Measurements from ENCODE around the gene KCNH3. TPM values are rescaled to one million over a fixed set of nuclear protein-coding genes. Genes with fewer than 3 reads are reported as not detected.
"Not testable (repeated sequence)": the region's sequence is repeated elsewhere in the genome, so short reads cannot be mapped to it uniquely, and the experiment has no call there.

The KCNH3 gene
- total RNA-seq, 1 experiment from 2014 or later: 7.1 TPM

- no peak for DNase-seq (ENCODE audit: low spot score)
These were observed 45.8 kb downstream of the KCNH3 start for GRCh38 chr12:49584591-49584990.

DNA sequence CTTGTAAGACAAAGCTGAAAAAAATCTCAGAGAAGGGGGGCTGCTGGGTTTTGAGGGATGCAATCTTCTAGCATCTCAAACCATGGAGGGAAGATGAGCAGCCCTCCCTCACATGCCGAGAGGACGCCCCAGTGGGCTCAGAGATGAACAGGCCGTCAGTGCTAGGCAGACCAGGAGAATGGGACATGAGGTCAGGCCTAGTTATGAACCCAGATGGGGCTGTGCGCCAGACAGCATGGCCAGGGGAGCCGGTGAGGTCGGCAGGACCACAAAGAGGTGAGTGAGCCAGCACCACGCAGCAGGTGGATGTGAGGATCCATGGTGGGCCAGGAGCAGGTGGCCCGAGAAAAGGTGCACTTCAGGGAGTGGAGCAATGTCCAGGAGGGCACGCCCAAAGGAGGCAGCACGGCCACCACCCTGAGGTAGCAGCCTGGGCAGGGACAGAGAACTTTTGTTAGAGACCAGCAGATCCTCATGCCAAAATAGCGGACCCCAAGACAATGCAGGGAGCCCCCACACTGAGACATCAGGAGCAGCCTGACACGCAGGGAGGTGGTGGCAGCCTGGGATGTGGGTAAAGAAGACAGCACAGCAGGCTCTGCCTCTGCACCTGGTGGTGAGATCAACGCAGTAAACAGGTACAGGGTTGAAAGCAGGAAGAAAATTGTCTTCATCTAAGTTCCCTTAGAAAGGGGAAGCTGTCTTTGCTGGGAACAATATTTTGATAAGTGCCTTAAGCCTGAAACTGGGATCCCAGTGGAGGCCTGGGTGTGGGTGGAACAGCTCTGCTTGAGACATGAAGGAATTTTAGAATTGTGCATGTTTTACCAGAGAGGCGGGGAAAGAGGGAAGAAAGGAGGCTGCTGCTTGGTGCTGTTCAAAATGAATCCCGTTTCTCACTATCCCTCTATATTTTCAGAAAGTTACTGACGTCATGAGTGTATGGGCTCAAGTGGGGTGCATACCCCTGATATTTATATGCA lies 46.9 kb downstream of the KCNH3 start:
- DNase-seq (ENCODE audit: low spot score): no peak

DNA sequence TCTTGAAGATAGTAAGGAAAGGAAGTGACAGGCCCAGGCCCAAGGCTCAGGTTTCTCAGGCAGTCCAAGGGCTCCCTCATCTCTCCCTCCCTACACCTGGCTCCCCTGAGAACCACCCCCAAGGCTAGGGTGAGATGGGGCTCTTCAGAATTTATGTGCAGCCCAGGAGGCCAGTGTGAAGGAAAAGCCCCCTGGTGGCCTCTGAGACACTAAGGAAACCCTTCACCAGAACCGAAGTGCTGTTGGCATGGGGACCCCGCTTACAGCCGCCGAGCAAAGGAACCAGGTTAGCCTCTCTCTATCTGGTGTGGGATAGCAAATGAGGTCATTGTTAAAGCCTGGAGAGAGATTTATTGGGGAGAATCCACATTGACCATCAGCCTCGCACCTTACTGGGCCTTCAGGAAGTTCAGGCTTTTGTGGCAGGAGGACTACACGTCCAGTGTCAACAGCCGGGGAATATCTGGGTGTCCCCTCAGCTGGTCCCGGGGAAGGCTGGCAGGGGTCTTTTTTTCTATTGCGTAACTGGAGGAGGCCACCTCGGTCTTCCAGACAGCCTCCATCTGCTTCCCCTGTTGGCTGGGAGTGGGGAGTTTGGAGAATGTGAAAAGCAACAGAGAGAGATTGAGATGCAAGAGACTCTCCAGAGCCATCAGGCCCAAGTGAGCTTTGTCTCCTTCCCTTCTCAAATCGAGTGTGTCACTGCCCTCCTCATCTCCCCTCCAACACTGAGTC lies 48.5 kb downstream of the KCNH3 start:
- DNase-seq (ENCODE audit: low spot score): no peak

DNA sequence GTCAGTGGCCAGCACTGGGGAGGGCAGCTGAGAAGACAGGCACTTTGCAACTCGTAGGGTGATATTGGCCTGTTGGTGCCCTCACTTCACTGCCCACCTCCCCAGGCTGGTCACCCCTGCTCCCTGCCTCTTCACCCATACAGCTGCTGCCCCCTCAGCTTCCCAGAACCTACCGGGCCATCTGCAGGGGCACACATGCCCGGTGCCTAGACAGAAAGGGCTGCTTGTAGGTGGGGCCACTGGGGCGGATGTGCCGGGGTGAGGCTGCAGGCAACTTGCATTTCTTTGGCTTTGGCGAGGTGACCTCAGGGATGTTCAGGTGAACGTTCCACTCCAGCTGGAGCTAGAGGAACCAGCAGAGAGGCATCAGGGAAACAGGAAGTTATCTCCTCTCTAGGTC lies 49.5 kb downstream of the KCNH3 start:
- DNase-seq (ENCODE audit: low spot score): no peak

- no peak for DNase-seq (ENCODE audit: low spot score)
These were observed 50.1 kb downstream of the KCNH3 start for GRCh38 chr12:49588721-49589516.

DNA sequence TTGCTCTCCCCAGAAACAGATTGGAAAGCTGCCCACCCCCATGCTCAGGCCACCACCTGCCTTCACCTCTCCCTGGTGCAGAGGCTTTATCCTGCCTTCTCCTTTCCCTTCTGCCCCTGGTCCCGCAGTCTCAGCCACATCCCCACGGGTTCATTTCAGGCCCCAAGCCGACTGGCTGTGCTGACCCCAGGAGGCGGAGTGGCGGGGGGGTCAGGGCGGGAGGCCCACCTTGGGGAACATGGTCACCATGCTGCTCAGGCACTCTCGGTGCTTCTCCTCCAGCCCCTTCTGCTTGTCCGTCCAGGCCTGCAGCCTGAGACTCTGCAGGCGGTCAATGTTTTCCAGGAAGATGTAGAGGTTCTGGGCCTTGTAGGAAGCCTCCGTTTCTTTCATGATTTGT lies 59.7 kb downstream of the KCNH3 start:
- DNase-seq (ENCODE audit: low spot score): no peak

DNA sequence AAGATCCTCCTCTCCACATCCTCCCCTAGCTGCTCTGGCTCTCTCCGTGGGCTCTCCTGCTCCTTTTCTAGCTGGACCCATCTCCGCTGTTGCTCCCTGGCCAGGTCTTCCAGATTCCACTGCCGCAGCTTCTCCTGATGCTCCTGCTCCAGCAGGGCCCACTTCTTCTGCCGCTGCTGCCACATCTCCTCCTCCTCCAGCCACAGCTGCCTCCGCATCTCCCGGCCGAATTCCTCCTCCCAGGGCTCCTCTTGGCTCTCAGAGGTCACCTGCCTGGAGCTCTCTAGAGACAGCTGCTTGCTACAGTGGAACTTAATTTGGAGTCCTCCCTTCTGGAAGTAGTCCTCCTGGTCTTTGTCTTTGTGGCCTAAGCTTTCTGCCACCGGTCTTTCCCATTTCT lies 61.1 kb downstream of the KCNH3 start:
- no peak for DNase-seq (ENCODE audit: low spot score)

DNA sequence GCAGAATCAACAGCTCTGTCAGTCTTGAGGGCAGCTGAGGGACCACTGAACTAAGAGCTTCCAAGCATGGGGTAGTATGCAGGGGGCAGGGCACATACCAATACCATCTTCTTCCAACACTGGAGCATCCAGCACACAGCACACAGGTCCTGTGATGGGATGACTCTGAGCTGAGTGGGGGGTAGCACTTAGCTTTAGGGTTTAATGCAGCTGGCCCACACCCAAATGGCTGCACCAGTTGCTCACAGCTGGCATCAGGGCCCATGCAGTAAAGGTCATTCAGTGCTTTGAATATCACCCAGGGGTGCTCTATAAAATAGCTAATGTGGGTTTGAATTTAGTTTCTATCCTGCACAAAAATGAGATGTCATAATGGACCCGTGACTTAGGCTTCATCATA lies 64.9 kb downstream of the KCNH3 start:
- no peak for DNase-seq (ENCODE audit: low spot score)

DNA sequence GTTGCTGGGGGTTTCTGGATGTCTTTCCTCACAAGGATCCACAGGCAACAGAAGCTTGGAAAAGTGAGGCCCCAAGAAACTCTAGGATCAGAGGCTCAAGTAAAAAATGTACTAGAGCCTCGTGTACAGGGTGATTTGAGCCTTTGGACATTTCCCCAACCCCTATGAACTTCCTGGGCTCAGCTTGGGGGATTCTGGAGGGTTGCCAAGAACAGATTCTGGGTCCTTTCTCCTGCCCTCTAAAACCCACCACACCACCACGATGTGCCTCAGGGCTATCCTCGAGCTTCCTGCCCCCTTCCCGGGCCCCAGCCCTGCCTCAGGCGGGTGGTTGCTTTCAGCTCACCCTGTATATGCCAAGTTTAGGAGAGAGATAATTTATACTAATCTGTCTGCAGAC lies 66.0 kb downstream of the KCNH3 start:
- DNase-seq (ENCODE audit: low spot score): no peak

DNA sequence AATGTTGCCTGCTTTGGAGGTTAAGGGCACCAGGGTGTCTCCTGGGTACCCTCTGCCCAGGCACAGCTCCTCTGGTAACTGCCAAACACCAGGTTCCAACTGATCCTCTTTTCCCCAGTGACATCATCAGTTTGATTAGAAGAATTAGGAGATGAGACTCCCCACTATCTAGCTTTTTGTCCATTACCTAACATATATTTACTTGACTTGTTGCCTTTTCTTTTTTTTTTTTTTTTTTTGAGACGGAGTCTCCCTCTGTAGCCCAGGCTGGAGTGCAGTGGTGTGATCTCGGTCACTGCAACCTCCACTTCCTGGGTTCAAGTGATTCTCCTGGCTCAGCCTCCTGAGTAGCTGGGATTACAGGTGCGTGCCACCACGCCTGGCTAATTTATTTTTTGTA lies 66.7 kb downstream of the KCNH3 start, which contains the start of gene FAM186B:
Gene FAM186B (minus strand): TSS at position 101 of the 400 bp plus-strand sequence. CDS start 162 bp downstream, outside the sequence.
- DNase-seq (ENCODE audit: low spot score): not testable (repeated sequence)

Other genes starting within 250 kb of the KCNH3 start
- 4.6 and 6.9 TPM in 2 replicates for gene PRPH, start 243.9 kb upstream of the KCNH3 start, total RNA-seq (2014; rRNA removed; shearing (Covaris generic))
- gene TROAP, start 215.8 kb upstream of the KCNH3 start, total RNA-seq (2014; rRNA removed; shearing (Covaris generic)): 38.2 and 45.4 TPM in 2 replicates
- 2.3 and 4.4 TPM in 2 replicates for gene C1QL4, start 201.8 kb upstream of the KCNH3 start, total RNA-seq (2014; rRNA removed; shearing (Covaris generic))
- gene DNAJC22, start 192.1 kb upstream of the KCNH3 start, total RNA-seq (2014; rRNA removed; shearing (Covaris generic)): 12.6 and 13.1 TPM in 2 replicates
- gene SPATS2, start 171.6 kb upstream of the KCNH3 start, total RNA-seq (2014; rRNA removed; shearing (Covaris generic)): 23.8 and 30.6 TPM in 2 replicates
- 66.5 and 79.5 TPM in 2 replicates for gene MCRS1, start 29.1 kb downstream of the KCNH3 start, total RNA-seq (2014; rRNA removed; shearing (Covaris generic))
- 0.05 and 0.55 TPM in 2 replicates for gene FAM186B, start 66.6 kb downstream of the KCNH3 start, total RNA-seq (2014; rRNA removed; shearing (Covaris generic))
- gene PRPF40B, start 84.5 kb downstream of the KCNH3 start, total RNA-seq (2014; rRNA removed; shearing (Covaris generic)): 9.1 and 13.9 TPM in 2 replicates
- 16.4 and 16.6 TPM in 2 replicates for gene FMNL3, start 168.4 kb downstream of the KCNH3 start, total RNA-seq (2014; rRNA removed; shearing (Covaris generic))
- gene TMBIM6, start 202.5 kb downstream of the KCNH3 start, total RNA-seq (2014; rRNA removed; shearing (Covaris generic)): 242 and 305 TPM in 2 replicates